ENCODE data around the gene DYNC2LI1. TPM values are rescaled to one million over a fixed set of nuclear protein-coding genes. Genes with fewer than 3 reads are reported as not detected.

Gene DYNC2LI1
- polyA plus RNA-seq, 1 donor (not counting 4 experiments of a cell fraction or from before 2014, with no cell fraction given), result 29.9 TPM

DNA sequence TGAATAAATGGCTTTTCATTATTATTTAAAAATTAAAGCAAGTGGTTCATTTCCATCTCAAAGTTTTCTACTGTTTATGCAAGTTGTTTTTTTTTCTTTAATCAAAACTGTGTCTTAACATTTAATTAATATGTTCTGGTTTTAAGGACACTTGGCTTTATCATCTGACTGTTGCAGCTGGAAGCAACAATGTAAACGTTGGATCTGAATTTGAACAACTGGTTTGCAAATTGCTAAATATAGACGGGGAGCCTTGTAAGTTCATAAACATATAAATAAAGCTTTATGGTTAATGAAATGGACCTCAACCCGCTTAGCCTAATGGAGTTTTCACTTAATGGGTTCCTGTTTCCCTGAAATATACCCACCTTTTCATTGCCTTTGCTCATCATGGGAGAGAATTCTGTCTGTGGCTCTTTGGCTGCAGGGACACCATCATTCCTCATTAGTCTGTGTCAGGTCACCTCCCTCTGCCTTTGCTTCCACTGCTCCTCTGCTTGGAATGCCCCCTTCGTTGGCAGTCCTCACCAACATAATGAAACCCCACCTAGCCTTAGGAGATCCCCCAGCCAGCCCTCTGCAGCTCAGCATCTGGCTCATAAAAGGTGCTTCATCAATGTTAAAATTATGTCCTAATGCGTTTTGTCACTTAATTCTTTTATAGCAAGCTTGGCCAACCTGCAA lies 44.2 kb upstream of the DYNC2LI1 start:
- no peak overlapping the region for H3K4me2 ChIP-seq (ENCODE audit: control insufficient read depth, extremely low read depth, insufficient read depth, low read depth, low read length)
- dilution Hi-C loops (cut with MboI; ENCODE audit: extremely low pct_ligation_motif_present, low sequenced_read_pairs), result no loop called here
- TF ChIP-seq EZH2 (IDR thresholded peaks at IDR 0.05; ENCODE audit: low read length), result no peak
- TF ChIP-seq, protein P1, sequence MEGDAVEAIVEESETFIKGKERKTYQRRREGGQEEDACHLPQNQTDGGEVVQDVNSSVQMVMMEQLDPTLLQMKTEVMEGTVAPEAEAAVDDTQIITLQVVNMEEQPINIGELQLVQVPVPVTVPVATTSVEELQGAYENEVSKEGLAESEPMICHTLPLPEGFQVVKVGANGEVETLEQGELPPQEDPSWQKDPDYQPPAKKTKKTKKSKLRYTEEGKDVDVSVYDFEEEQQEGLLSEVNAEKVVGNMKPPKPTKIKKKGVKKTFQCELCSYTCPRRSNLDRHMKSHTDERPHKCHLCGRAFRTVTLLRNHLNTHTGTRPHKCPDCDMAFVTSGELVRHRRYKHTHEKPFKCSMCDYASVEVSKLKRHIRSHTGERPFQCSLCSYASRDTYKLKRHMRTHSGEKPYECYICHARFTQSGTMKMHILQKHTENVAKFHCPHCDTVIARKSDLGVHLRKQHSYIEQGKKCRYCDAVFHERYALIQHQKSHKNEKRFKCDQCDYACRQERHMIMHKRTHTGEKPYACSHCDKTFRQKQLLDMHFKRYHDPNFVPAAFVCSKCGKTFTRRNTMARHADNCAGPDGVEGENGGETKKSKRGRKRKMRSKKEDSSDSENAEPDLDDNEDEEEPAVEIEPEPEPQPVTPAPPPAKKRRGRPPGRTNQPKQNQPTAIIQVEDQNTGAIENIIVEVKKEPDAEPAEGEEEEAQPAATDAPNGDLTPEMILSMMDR (optimal IDR thresholded peaks at IDR 0.05 in 1 of 3, IDR thresholded peaks at IDR 0.05 in 1 of 3, conservative IDR thresholded peaks at IDR 0.05 in 1 of 3; ENCODE audit: extremely low read depth in 1 of 3, insufficient read depth in 2 of 3, low read length in 3 of 3), result no peak
- FAIRE-seq (no peak), DNase-seq (ENCODE audit: low read depth, low spot score) (no peak)
- H3K79me2 ChIP-seq (ENCODE audit: control insufficient read depth, insufficient read depth, low read length), result no peaks in the 10 kb centered on the region
- no peak overlapping the region for H3K9ac ChIP-seq (ENCODE audit: control insufficient read depth, extremely low read depth, insufficient read depth, low read length)
- H4K20me1 ChIP-seq (ENCODE audit: control insufficient read depth, extremely low read depth, insufficient read depth, low read length), result no peaks in the 10 kb centered on the region
- H3K27ac ChIP-seq (ENCODE audit: control insufficient read depth, insufficient read depth, low read length), result no peak overlapping the region
- H3K9me1 ChIP-seq (ENCODE audit: control insufficient read depth, extremely low read depth, insufficient read depth, low read length), result no peaks in the 10 kb centered on the region
- no peak overlapping the region for H3K4me3 ChIP-seq (ENCODE audit: control insufficient read depth in 2 of 3, extremely low read depth in 1 of 3, insufficient read depth in 2 of 3, low read depth in 1 of 3, low read length in 3 of 3)
- H2AFZ ChIP-seq (ENCODE audit: control insufficient read depth, low read length), result no peak overlapping the region
- H3K36me3 ChIP-seq (ENCODE audit: control insufficient read depth in 2 of 2, extremely low read depth in 1 of 2, insufficient read depth in 2 of 2, low read length in 2 of 2), result no peaks in the 10 kb centered on the region
- H3K27me3 ChIP-seq (ENCODE audit: control insufficient read depth, extremely low read depth, insufficient read depth, low read length), result no peaks in the 10 kb centered on the region
- no peaks in the 10 kb centered on the region for H3K4me1 ChIP-seq (ENCODE audit: control insufficient read depth, extremely low read depth, insufficient read depth, low read length)
- no peaks in the 10 kb centered on the region for H3K9me3 ChIP-seq (ENCODE audit: control insufficient read depth, low read depth, low read length)

DNA sequence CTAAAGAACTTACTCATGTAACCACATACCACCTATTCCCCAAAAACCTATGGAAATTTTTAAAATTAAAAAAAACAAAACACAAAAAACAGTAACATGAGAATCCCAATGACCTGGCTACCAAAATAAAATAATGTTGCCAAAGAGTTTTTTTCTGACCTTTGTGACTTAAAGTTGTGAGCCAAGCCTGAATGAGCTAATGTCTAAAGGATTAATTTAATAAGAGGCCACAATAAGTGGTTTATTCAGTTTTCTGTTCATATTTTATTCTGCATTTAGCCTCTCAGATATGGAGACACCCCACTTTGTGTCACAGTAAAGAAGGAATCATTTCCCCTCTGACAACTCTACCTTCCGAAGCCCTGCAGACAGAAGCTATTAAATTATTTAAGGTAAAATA lies 42.6 kb upstream of the DYNC2LI1 start:
- H3K9me3 ChIP-seq (ENCODE audit: control insufficient read depth, low read depth, low read length), result no peaks in the 10 kb centered on the region
- no peak overlapping the region for H2AFZ ChIP-seq (ENCODE audit: control insufficient read depth, low read length)
- dilution Hi-C loops (cut with MboI; ENCODE audit: extremely low pct_ligation_motif_present, low sequenced_read_pairs), result no loop called here
- H3K36me3 ChIP-seq (ENCODE audit: control insufficient read depth in 2 of 2, extremely low read depth in 1 of 2, insufficient read depth in 2 of 2, low read length in 2 of 2), result no peaks in the 10 kb centered on the region
- FAIRE-seq, result no peak
- H3K27ac ChIP-seq (ENCODE audit: control insufficient read depth, insufficient read depth, low read length), result no peak overlapping the region
- H4K20me1 ChIP-seq (ENCODE audit: control insufficient read depth, extremely low read depth, insufficient read depth, low read length), result no peaks in the 10 kb centered on the region
- no peak overlapping the region for H3K4me2 ChIP-seq (ENCODE audit: control insufficient read depth, extremely low read depth, insufficient read depth, low read depth, low read length)
- H3K27me3 ChIP-seq (ENCODE audit: control insufficient read depth, extremely low read depth, insufficient read depth, low read length), result no peaks in the 10 kb centered on the region
- DNase-seq (ENCODE audit: low read depth, low spot score), result no peak
- no peak overlapping the region for H3K4me3 ChIP-seq (ENCODE audit: control insufficient read depth in 2 of 3, extremely low read depth in 1 of 3, insufficient read depth in 2 of 3, low read depth in 1 of 3, low read length in 3 of 3)
- no peaks in the 10 kb centered on the region for H3K79me2 ChIP-seq (ENCODE audit: control insufficient read depth, insufficient read depth, low read length)
- H3K9me1 ChIP-seq (ENCODE audit: control insufficient read depth, extremely low read depth, insufficient read depth, low read length), result no peaks in the 10 kb centered on the region
- no peak overlapping the region for H3K9ac ChIP-seq (ENCODE audit: control insufficient read depth, extremely low read depth, insufficient read depth, low read length)
- no peaks in the 10 kb centered on the region for H3K4me1 ChIP-seq (ENCODE audit: control insufficient read depth, extremely low read depth, insufficient read depth, low read length)
- TF ChIP-seq EZH2 (IDR thresholded peaks at IDR 0.05; ENCODE audit: low read length), result no peak
- TF ChIP-seq, protein P1 (optimal IDR thresholded peaks at IDR 0.05 in 1 of 3, IDR thresholded peaks at IDR 0.05 in 1 of 3, conservative IDR thresholded peaks at IDR 0.05 in 1 of 3; ENCODE audit: extremely low read depth in 1 of 3, insufficient read depth in 2 of 3, low read length in 3 of 3), result no peak
